Upper lobe of left lung (tissue), 6 donors: ENCODE data around the gene GSAP. TPM values are rescaled to one million over a fixed set of nuclear protein-coding genes. Genes with fewer than 3 reads are reported as not detected.

ENCODE experiments used
- ATAC-seq, 2 donors: fragments of 200-7000 bp; cut with Tn5 transposase; one replicate each; pipeline ENCODE4 v1.9.1; 2022; ENCODE audit warnings: mild to moderate bottlenecking in 2 of 2, moderate library complexity in 2 of 2; ENCODE audit not compliant: low FRiP score in 2 of 2
- DNase-seq, 2 donors: peaks; one replicate each; pipeline ENCODE4 v3.0.0-alpha.2; 2019 to 2020
- H3K27ac ChIP-seq, 4 donors: fragments of 200-600 bp; sonication (generic); one replicate each; pipeline ENCODE4 v1.5.1; 2016 to 2019
- H3K27me3 ChIP-seq, 4 donors: fragments of 200-600 bp; sonication (generic); one replicate each; pipeline ENCODE4 v1.5.1; 2017 to 2019
- H3K36me3 ChIP-seq, 4 donors: fragments of 200-600 bp; sonication (generic); one replicate each; pipeline ENCODE4 v1.5.1; 2016 to 2019
- H3K4me1 ChIP-seq, 4 donors: fragments of 200-600 bp; sonication (generic); one replicate each; pipeline ENCODE4 v1.5.1; 2018 to 2019
- H3K4me3 ChIP-seq, 4 donors: fragments of 200-600 bp; sonication (generic); one replicate each; pipeline ENCODE4 v1.5.1; 2017 to 2019; ENCODE audit warnings: mild to moderate bottlenecking in 2 of 4, moderate library complexity in 1 of 4
- H3K9me3 ChIP-seq, 4 donors: fragments of 200-600 bp; sonication (generic); one replicate each; pipeline ENCODE4 v1.5.1; 2018 to 2019
- EP300 ChIP-seq, 4 donors: sonication (generic); formaldehyde crosslinking; IDR thresholded peaks; one replicate each; pipeline ENCODE4 v1.5.1; 2017; ENCODE audit warnings: antibody characterized with exemption in 4 of 4, control low read depth in 2 of 4
- POLR2A ChIP-seq, 4 donors: fragments of 450-650 bp; IDR thresholded peaks; one replicate each; pipeline ENCODE4 v1.5.1; 2016 to 2017; ENCODE audit warnings: antibody characterized with exemption in 4 of 4, mild to moderate bottlenecking in 2 of 4
- POLR2AphosphoS5 ChIP-seq, 2 donors: sonication (generic); formaldehyde crosslinking; IDR thresholded peaks; one replicate each; pipeline ENCODE4 v1.5.1; 2017; ENCODE audit warnings: antibody characterized with exemption in 2 of 2
- WGBS, 2 donors: methylation state at CpG; one replicate each; pipeline ENCODE4 v1.1.5; 2017 to 2018; 5-methylcytosine and 5-hydroxymethylcytosine counted together
- total RNA-seq, 6 donors: library from RNA; depleted of rRNA in 4 of 6; stranded (reverse); fragments of >200 nt in 4 of 6; gene quantifications; one replicate each; pipeline versions ENCODE4 v1.1.0 to v1.2.1, GENCODE V29; 2016 to 2021
- TF ChIP-seq, protein P1 (sequence below), 6 experiments: fragments of 450-650 bp in 4 of 6; fragments of 200-600 bp in 2 of 6; sonication (generic) in 2 of 6; IDR thresholded peaks; one replicate each; pipeline ENCODE4 v1.5.1; 2016 to 2019; ENCODE audit warnings: antibody characterized with exemption in 6 of 6
- donor health status: DM: no; HTN: no; CAD: no; lungs with moderate emphysema.
- donor health status: DM: no; HTN: yes; CAD: no; lungs with severe emphysema.

Gene GSAP
- total RNA-seq, 6 donors from 2014 or later = 44.0 to 160 (median 73.8) TPM

DNA sequence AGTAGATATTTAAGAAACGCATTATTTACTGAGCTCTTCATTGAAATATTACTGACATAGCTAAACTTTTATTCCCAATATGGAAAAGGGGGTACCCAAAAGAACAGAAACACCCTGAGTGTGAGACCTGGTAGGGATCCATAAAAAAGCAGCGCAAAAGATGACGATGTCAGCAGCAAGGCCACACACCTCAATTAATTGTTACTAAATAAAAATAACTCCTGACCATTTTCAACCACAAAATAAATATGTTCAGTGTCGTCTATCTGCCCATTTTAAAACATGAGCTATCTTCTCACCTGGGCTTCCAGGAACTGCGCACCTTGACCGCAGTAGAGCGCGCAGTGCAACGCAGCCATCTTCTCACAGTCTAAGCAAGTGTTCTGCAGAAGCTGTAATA is 61.2 kb downstream of the GSAP start:
- TF ChIP-seq EP300 (IDR thresholded peaks at IDR 0.05) = no peak
- TF ChIP-seq POLR2A (IDR thresholded peaks at IDR 0.05) = no peak
- no peak for TF ChIP-seq POLR2AphosphoS5 (IDR thresholded peaks at IDR 0.05)
- TF ChIP-seq, protein P1, sequence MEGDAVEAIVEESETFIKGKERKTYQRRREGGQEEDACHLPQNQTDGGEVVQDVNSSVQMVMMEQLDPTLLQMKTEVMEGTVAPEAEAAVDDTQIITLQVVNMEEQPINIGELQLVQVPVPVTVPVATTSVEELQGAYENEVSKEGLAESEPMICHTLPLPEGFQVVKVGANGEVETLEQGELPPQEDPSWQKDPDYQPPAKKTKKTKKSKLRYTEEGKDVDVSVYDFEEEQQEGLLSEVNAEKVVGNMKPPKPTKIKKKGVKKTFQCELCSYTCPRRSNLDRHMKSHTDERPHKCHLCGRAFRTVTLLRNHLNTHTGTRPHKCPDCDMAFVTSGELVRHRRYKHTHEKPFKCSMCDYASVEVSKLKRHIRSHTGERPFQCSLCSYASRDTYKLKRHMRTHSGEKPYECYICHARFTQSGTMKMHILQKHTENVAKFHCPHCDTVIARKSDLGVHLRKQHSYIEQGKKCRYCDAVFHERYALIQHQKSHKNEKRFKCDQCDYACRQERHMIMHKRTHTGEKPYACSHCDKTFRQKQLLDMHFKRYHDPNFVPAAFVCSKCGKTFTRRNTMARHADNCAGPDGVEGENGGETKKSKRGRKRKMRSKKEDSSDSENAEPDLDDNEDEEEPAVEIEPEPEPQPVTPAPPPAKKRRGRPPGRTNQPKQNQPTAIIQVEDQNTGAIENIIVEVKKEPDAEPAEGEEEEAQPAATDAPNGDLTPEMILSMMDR (IDR thresholded peaks at IDR 0.05) = no peak
- H3K27me3 ChIP-seq = no peaks in the 10 kb centered on the region
- no peaks in the 10 kb centered on the region for H3K9me3 ChIP-seq
- H3K4me3 ChIP-seq = no peak overlapping the region
- DNase-seq (no peak), ATAC-seq (no peak)
- H3K36me3 ChIP-seq = peaks cover 0 to 6% (median 0%) of the 10 kb centered on the region in 4 donors
- 91 to 94% methylated on average over 9 of the region's 9 CpGs for WGBS, 2 donors
- peaks cover 12 to 21% (median 13%) of the 10 kb centered on the region in 4 donors for H3K4me1 ChIP-seq
- no peak overlapping the region for H3K27ac ChIP-seq

DNA sequence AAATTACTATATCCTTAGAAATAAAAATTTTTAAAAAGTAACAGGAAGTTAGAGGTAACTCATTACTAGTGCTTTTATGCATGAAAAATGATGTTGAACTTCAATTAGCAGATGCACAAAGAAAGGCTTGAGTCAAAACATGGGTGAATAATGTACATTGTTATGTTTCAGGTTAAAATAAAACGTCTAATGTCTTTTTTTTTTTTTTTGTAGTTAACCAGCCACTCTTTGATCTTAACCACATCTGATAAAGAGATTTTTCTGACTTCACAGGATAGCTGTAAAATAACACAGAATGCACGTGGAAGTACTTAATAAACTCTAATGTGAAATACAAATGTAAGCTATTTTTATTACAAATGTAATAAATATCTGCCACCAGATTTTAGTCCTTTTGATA is 61.7 kb downstream of the GSAP start:
- Histone ChIP-seq H3K36me3 (peaks cover 0 to 6% (median 0%) of the 10 kb centered on the region in 4 donors), H3K4me1 (peaks cover 8 to 17% (median 12%) of the 10 kb centered on the region in 4 donors), H3K27ac (no peak overlapping the region), H3K4me3 (no peak overlapping the region), H3K27me3 (no peaks in the 10 kb centered on the region), H3K9me3 (no peaks in the 10 kb centered on the region)
- DNase-seq = no peak
- 52 to 60% methylated on average over 2 of the region's 2 CpGs for WGBS, 2 donors
- no peak for ATAC-seq
- TF ChIP-seq POLR2AphosphoS5 (IDR thresholded peaks at IDR 0.05) = no peak
- TF ChIP-seq, protein P1 (IDR thresholded peaks at IDR 0.05) = no peak
- no peak for TF ChIP-seq POLR2A (IDR thresholded peaks at IDR 0.05)
- TF ChIP-seq EP300 (IDR thresholded peaks at IDR 0.05) = no peak

GRCh38 chr7:77353911-77354310 is 62.2 kb downstream of the GSAP start:
- 65 to 89% methylated on average over 6 of the region's 6 CpGs for WGBS, 2 donors
- Histone ChIP-seq H3K4me3 (no peak overlapping the region), H3K27me3 (no peaks in the 10 kb centered on the region), H3K36me3 (peaks cover 0 to 6% (median 0%) of the 10 kb centered on the region in 4 donors), H3K4me1 (peaks cover 10 to 22% (median 14%) of the 10 kb centered on the region in 4 donors), H3K9me3 (no peaks in the 10 kb centered on the region), H3K27ac (no peak overlapping the region)
- no peak for DNase-seq
- TF ChIP-seq EP300 (IDR thresholded peaks at IDR 0.05) (no peak), POLR2AphosphoS5 (IDR thresholded peaks at IDR 0.05) (no peak), POLR2A (IDR thresholded peaks at IDR 0.05) (no peak)
- TF ChIP-seq, protein P1 (IDR thresholded peaks at IDR 0.05) = no peak
- ATAC-seq = no peak

DNA sequence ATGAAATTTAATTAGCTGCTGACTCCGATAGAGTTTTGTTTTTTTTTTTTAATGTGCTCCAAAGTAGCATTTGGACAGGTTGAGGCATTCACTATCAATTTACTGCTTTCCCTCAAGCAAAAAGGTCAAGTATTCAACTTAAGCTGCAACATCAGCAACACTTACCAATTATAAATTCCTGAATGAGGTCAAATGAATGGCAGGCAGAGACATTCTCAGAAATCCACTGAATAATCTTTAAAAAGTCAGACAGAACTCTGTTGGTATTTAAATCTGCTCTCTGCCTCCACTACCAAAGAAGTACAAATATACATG is 62.8 kb downstream of the GSAP start:
- DNase-seq = no peak
- WGBS, 2 donors = 55 to 62% methylated on average over 1 of the region's 1 CpG
- no peak for TF ChIP-seq POLR2A (IDR thresholded peaks at IDR 0.05)
- TF ChIP-seq, protein P1 (IDR thresholded peaks at IDR 0.05) = no peak
- TF ChIP-seq EP300 (IDR thresholded peaks at IDR 0.05) = no peak
- TF ChIP-seq POLR2AphosphoS5 (IDR thresholded peaks at IDR 0.05) = no peak
- no peak for ATAC-seq
- no peak overlapping the region for H3K4me3 ChIP-seq
- H3K9me3 ChIP-seq = no peaks in the 10 kb centered on the region
- H3K36me3 ChIP-seq = peaks cover 0 to 6% (median 0%) of the 10 kb centered on the region in 4 donors
- H3K27ac ChIP-seq = no peak overlapping the region
- H3K4me1 ChIP-seq = peaks cover 10 to 25% (median 14%) of the 10 kb centered on the region in 4 donors
- H3K27me3 ChIP-seq = no peaks in the 10 kb centered on the region

DNA sequence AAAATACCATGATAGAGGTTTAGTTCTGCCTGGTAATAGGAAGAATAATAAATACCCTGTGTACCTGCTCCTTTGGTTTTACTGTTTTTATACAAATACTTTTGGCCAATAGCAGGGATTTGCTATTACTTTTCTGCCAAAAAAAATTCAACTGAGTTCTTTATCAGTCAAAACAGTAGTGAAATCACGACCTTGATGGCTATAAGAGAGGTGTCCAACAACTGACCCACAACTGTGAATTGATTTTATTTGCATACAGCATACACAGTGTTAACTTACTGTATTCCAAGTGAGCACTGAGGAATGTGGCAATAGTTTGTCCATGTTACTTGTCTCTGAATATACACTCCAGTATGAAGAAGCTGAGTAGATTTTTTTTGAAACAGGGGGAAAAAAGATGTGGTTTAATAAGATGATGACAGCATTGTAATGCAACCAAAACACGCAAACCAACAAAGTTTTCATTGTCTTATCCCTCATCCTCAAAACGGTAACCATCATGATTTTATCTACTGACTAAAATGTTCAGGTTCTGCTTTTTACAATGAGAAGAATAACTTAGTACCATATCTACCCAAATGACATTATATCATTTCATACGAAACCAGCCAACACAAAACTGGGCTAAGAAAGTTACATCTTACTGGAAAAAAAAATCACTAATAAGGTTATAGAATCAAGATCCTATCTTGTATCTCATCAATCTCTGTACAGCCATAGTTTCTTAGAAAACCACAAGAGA is 63.3 kb downstream of the GSAP start:
- Histone ChIP-seq H3K4me1 (peaks cover 10 to 25% (median 14%) of the 10 kb centered on the region in 4 donors), H3K36me3 (peaks cover 0 to 6% (median 0%) of the 10 kb centered on the region in 4 donors), H3K9me3 (no peaks in the 10 kb centered on the region), H3K4me3 (no peak overlapping the region), H3K27me3 (no peaks in the 10 kb centered on the region), H3K27ac (no peak overlapping the region)
- no peak for DNase-seq
- no peak for ATAC-seq
- TF ChIP-seq EP300 (IDR thresholded peaks at IDR 0.05) (no peak), POLR2AphosphoS5 (IDR thresholded peaks at IDR 0.05) (no peak), POLR2A (IDR thresholded peaks at IDR 0.05) (no peak)
- TF ChIP-seq, protein P1 (IDR thresholded peaks at IDR 0.05) = no peak
- 47 to 66% methylated on average over 4 of the region's 4 CpGs for WGBS, 2 donors
